A673 (cell line): ENCODE data around the gene KANSL3. TPM values are rescaled to one million over a fixed set of nuclear protein-coding genes. Genes with fewer than 3 reads are reported as not detected.
A peak's percentile ranks its signal among the peaks of the same experiment; 100 is the strongest.
"Not testable (repeated sequence)": the region's sequence is repeated elsewhere in the genome, so short reads cannot be mapped to it uniquely, and the experiment has no call there.

Source experiments
- BruUV-seq: library from RNA; stranded (reverse); fragments of 400-500 nt; replicated peaks from 2 replicates; lab custom pipeline; 2021; lab: Mats Ljungman, UMichigan
- CTCF ChIA-PET: fragments of 300-600 bp; sonication (Branson Sonifier 250); formaldehyde crosslinking; loops from one replicate; lab custom pipeline; 2022; ENCODE audit warnings: antibody characterized with exemption; lab: Charles Lee
- POLR2A ChIA-PET: fragments of 300-600 bp; sonication (Branson Sonifier 250); formaldehyde crosslinking; loops from one replicate; lab custom pipeline; 2022; ENCODE audit warnings: antibody characterized with exemption; ENCODE audit not compliant: low non-redundant PET; lab: Charles Lee
- DNase-seq: peaks from one replicate; pipeline ENCODE4 v3.0.0-alpha.2; 2015; ENCODE audit warnings: low spot score
- H3K27ac ChIP-seq: fragments of 200-600 bp; sonication (generic); 2 replicates; pipeline ENCODE4 v1.5.1; 2016; ENCODE audit warnings: mixed run types, low read depth, mild to moderate bottlenecking, mixed read lengths, antibody characterized with exemption, low read length; ENCODE audit not compliant: poor library complexity, severe bottlenecking
- H3K27me3 ChIP-seq: fragments of 200-600 bp; sonication (generic); replicated peaks from 2 replicates; pipeline ENCODE4 v1.6.1; 2017; ENCODE audit warnings: mixed run types, low read depth, mild to moderate bottlenecking, mixed read lengths, antibody characterized with exemption, low read length; ENCODE audit not compliant: insufficient read depth, poor library complexity
- H3K36me3 ChIP-seq: fragments of 200-600 bp; sonication (generic); 2 replicates; pipeline ENCODE4 v1.6.1; 2016; ENCODE audit warnings: mixed run types, mild to moderate bottlenecking, mixed read lengths, antibody characterized with exemption, low read length; ENCODE audit not compliant: insufficient read depth, poor library complexity, severe bottlenecking
- H3K4me1 ChIP-seq: fragments of 200-600 bp; sonication (generic); 2 replicates; pipeline ENCODE4 v1.6.1; 2017; ENCODE audit warnings: mixed run types, mild to moderate bottlenecking, mixed read lengths, antibody characterized with exemption, low read length; ENCODE audit not compliant: insufficient read depth, poor library complexity, severe bottlenecking
- H3K4me3 ChIP-seq: fragments of 200-600 bp; sonication (generic); 2 replicates; pipeline ENCODE4 v1.5.1; 2016; ENCODE audit warnings: low read depth, mixed run types, mild to moderate bottlenecking, mixed read lengths, low read length; ENCODE audit not compliant: poor library complexity, severe bottlenecking
- H3K9me3 ChIP-seq: fragments of 200-600 bp; sonication (generic); 2 replicates; pipeline ENCODE4 v1.6.1; 2016; ENCODE audit warnings: mixed run types, low read depth, mild to moderate bottlenecking, mixed read lengths, antibody characterized with exemption, low read length; ENCODE audit not compliant: poor library complexity, severe bottlenecking
- CTCF ChIP-seq: fragments of 300-800, 200-600 bp; sonication (generic); conservative IDR thresholded peaks from 2 replicates; pipeline ENCODE4 v1.5.1; 2017; ENCODE audit warnings: low read depth, mild to moderate bottlenecking, antibody characterized with exemption, low read length, moderate library complexity, mixed read lengths
- EZH2 ChIP-seq: fragments of 200-600 bp; sonication (generic); IDR thresholded peaks from 2 replicates; pipeline ENCODE4 v1.6.1; 2017; ENCODE audit warnings: borderline replicate concordance, low read depth, mild to moderate bottlenecking, mixed read lengths, antibody characterized with exemption, low read length; ENCODE audit not compliant: poor library complexity, severe bottlenecking
- intact Hi-C: fragments of 100-400 bp; cut with micrococcal nuclease; formaldehyde crosslinking; loops from one replicate; pipeline ENCODE4 v1.10.0; 2022; ENCODE audit not compliant: unreplicated experiment
- total RNA-seq: library from RNA; stranded (reverse); gene quantifications from 2 replicates; pipeline ENCODE4 v1.2.3, GENCODE V29; 2021

Gene KANSL3
- total RNA-seq, 1 experiment from 2014 or later: 71.8 TPM

DNA sequence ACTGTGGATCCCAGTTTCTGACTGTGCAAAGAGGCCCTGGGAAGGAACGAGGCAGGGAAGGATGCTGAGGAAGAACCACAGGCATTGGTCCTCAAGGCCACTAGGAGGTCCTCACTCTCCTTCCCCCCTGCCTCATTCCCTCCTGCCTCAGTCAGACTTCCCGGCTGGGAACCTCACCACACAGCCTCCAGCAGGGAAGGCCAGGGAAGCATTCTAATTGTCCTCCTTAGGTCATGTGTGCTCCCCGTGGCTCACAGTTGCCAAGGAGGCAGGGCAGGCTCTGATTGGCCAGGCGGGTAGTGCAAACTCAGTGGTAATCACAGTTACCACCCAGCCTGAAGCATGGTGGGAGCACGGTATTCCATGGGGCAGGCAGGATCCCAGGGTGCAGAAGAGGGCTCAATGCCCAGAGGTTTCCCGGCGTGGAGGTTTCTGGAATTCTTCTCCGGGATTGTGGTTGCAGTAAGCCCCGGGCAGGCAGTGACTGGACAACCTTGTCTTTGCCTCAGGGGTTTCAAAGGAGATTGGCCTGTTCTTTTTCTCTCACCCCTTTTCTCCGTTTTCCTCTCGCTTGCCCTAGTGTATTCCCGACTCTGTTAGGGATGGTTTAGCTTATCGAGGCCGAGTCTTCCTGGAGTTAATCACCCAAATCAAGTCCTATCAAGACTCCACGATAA, 31.6 kb upstream of the KANSL3 start:
- ChIA-PET CTCF (no interaction called here), POLR2A (no interaction called here)
- DNase-seq: no peak
- Histone ChIP-seq H3K36me3 (no peaks in the 10 kb centered on the region), H3K27me3 (no peaks in the 10 kb centered on the region), H3K4me1 (peaks cover 19% of the 10 kb centered on the region), H3K4me3 (no peak overlapping the region), H3K9me3 (no peaks in the 10 kb centered on the region), H3K27ac (no peak overlapping the region)
- no TSS peak for BruUV-seq
- intact Hi-C loops: no loop called here
- TF ChIP-seq CTCF (no peak), EZH2 (no peak)

DNA sequence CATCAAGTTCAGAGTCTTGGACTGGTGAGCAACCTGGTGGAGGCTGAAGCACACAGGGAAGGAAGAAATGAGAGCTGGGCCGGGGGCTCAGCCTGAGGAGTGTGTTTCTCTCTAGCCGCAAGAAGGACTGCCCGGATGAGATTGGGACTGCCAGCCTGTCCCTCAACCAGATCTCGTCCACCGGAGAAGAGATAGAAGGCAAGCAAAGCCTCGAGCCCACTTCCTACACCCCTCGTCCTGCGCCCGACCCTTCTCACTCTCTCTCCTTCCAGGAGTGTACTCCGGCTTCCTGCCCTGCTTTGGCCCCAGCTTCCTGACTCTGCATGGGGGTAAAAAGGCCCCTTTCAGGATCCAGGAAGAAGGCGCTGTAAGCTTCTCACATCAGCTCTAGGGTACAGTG, 30.7 kb upstream of the KANSL3 start:
- no peaks in the 10 kb centered on the region for H3K27me3 ChIP-seq
- ChIA-PET POLR2A (interaction anchor here (0.6 kb wide), 1 partner anchor 156 kb away, joined by 3 read pairs; no protein-coding TSS in a partner anchor), CTCF (no interaction called here)
- DNase-seq: no peak
- TF ChIP-seq CTCF (no peak), EZH2 (no peak)
- H3K4me1 ChIP-seq: peaks cover 23% of the 10 kb centered on the region
- BruUV-seq: no TSS peak
- no peak overlapping the region for H3K27ac ChIP-seq
- H3K4me3 ChIP-seq: no peak overlapping the region
- peaks cover 5% of the 10 kb centered on the region for H3K9me3 ChIP-seq
- no peaks in the 10 kb centered on the region for H3K36me3 ChIP-seq
- intact Hi-C loops: no loop called here

DNA sequence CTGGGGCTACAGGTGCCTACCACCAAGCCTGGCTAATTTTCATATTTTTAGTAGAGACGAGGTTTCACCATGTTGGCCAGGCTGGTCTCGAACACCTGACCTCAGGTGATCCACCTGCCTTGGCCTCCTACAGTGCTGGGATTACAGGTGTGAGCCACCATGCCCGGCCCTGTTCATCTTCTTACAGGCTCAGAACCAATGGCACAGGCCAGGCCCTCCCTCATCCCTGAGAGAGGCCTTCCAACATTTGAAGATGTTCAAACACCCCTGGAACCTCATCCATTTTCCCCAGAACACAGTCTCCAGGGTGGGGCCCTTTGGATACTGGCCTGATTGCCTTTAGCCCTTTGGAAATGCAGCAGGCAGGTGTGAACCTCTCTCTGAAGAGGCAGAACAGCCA, 27.6 kb upstream of the KANSL3 start:
- intact Hi-C loops, H3K27me3 ChIP-seq, H3K9me3 ChIP-seq, POLR2A ChIA-PET, H3K36me3 ChIP-seq, H3K4me3 ChIP-seq, DNase-seq, CTCF ChIA-PET: not testable (repeated sequence)
- H3K27ac ChIP-seq: peak overlapping the region; percentile 66
- TSS peak; percentile 85 for BruUV-seq
- peaks cover 23% of the 10 kb centered on the region for H3K4me1 ChIP-seq

DNA sequence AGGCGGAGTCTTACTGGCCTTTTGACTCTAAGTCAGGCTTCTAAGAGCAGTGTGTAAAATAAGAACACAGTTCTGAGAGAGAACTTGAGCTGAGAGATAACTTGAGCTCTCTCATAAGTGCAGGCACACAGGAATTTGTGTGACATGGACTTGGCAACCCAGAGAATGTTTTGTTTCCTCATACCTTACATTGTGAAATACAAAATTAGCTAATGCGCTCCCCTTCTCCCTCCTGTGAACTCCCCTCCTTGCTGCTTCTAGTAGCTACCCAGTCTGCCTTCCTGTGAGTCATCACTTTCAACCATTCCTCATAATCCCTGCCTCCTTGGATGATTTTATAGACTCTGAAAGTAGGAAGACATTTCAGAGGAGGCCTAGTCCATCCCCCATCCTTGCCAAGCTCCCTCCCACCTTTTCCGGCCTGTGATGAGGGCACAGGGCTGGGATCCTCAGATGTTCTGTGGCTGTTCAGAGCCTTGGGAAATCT, 27.0 kb upstream of the KANSL3 start:
- no peak for TF ChIP-seq EZH2
- no peak for TF ChIP-seq CTCF
- Histone ChIP-seq H3K27me3 (no peaks in the 10 kb centered on the region), H3K27ac (peak overlapping the region; percentile 66), H3K9me3 (peaks cover 5% of the 10 kb centered on the region), H3K4me1 (peaks cover 23% of the 10 kb centered on the region), H3K4me3 (no peak overlapping the region), H3K36me3 (no peaks in the 10 kb centered on the region)
- ChIA-PET POLR2A (no interaction called here), CTCF (no interaction called here)
- intact Hi-C loops: no loop called here
- BruUV-seq: no TSS peak
- peak; percentile 96 for DNase-seq
